Calu3 (cell line): Measurements from ENCODE around the gene ELFN1. TPM values are rescaled to one million over a fixed set of nuclear protein-coding genes. Genes with fewer than 3 reads are reported as not detected.

Experiments used
- BruUV-seq: library from RNA; stranded (reverse); fragments of 400-500 nt; replicated peaks from 2 replicates; lab custom pipeline; 2021; lab: Mats Ljungman, UMichigan
- CTCF ChIA-PET: fragments of 300-600 bp; sonication (Branson Sonifier 250); formaldehyde crosslinking; loops from one replicate; lab custom pipeline; 2022; ENCODE audit warnings: antibody characterized with exemption; lab: Charles Lee
- DNase-seq: peaks from one replicate; pipeline ENCODE4 v3.0.0; 2022
- H3K27ac Mint-ChIP-seq: one replicate; pipeline ENCODE4 v1.8.0; 2022; ENCODE audit warnings: mixed read lengths; ENCODE audit not compliant: unreplicated experiment
- H3K27me3 Mint-ChIP-seq: one replicate; pipeline ENCODE4 v1.8.0; 2022; ENCODE audit warnings: mixed read lengths; ENCODE audit not compliant: unreplicated experiment
- H3K36me3 Mint-ChIP-seq: one replicate; pipeline ENCODE4 v1.8.0; 2022; ENCODE audit warnings: mild to moderate bottlenecking, moderate library complexity, mixed read lengths; ENCODE audit not compliant: insufficient read depth, unreplicated experiment
- H3K4me1 Mint-ChIP-seq: one replicate; pipeline ENCODE4 v1.8.0; 2022; ENCODE audit warnings: mild to moderate bottlenecking, low read depth, mixed read lengths; ENCODE audit not compliant: unreplicated experiment
- H3K4me3 Mint-ChIP-seq: one replicate; pipeline ENCODE4 v1.8.0; 2022; ENCODE audit warnings: mild to moderate bottlenecking, low read depth, moderate library complexity, mixed read lengths; ENCODE audit not compliant: unreplicated experiment
- H3K9me3 Mint-ChIP-seq: one replicate; pipeline ENCODE4 v1.8.0; 2022; ENCODE audit warnings: low read depth, mixed read lengths; ENCODE audit not compliant: unreplicated experiment
- intact Hi-C: fragments of 100-400 bp; cut with micrococcal nuclease; formaldehyde crosslinking; loops from one replicate; pipeline ENCODE4 v1.10.0; 2022; ENCODE audit not compliant: unreplicated experiment
- total RNA-seq: library from RNA; stranded (reverse); gene quantifications from 2 replicates; pipeline ENCODE4 v1.2.3, GENCODE V29; 2022
- TF ChIP-seq, protein P1 (sequence below): fragments of 200-600 bp; IDR thresholded peaks from one replicate; pipeline ENCODE4 v1.8.0; 2022; ENCODE audit warnings: antibody characterized with exemption; ENCODE audit not compliant: unreplicated experiment

The ELFN1 gene
- total RNA-seq, 1 experiment from 2014 or later: not detected

GRCh38 chr7:1694611-1695511 is 24.8 kb downstream of the ELFN1 start:
- intact Hi-C loops: no loop called here
- CTCF ChIA-PET: interaction anchor here (0.6 to 1.5 kb wide), 3 partner anchors 21 to 59 kb away, joined by 3 read pairs; no protein-coding TSS in a partner anchor
- peaks cover 98% of the 10 kb centered on the region for H3K27me3 Mint-ChIP-seq
- no peak overlapping the region for H3K27ac Mint-ChIP-seq
- BruUV-seq: no TSS peak
- H3K9me3 Mint-ChIP-seq: peaks cover 6% of the 10 kb centered on the region
- no peaks in the 10 kb centered on the region for H3K4me1 Mint-ChIP-seq
- DNase-seq: no peak
- TF ChIP-seq, protein P1, sequence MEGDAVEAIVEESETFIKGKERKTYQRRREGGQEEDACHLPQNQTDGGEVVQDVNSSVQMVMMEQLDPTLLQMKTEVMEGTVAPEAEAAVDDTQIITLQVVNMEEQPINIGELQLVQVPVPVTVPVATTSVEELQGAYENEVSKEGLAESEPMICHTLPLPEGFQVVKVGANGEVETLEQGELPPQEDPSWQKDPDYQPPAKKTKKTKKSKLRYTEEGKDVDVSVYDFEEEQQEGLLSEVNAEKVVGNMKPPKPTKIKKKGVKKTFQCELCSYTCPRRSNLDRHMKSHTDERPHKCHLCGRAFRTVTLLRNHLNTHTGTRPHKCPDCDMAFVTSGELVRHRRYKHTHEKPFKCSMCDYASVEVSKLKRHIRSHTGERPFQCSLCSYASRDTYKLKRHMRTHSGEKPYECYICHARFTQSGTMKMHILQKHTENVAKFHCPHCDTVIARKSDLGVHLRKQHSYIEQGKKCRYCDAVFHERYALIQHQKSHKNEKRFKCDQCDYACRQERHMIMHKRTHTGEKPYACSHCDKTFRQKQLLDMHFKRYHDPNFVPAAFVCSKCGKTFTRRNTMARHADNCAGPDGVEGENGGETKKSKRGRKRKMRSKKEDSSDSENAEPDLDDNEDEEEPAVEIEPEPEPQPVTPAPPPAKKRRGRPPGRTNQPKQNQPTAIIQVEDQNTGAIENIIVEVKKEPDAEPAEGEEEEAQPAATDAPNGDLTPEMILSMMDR: no peak
- no peak overlapping the region for H3K4me3 Mint-ChIP-seq
- peaks cover 3% of the 10 kb centered on the region for H3K36me3 Mint-ChIP-seq

GRCh38 chr7:1695800-1696454 is 25.9 kb downstream of the ELFN1 start:
- no TSS peak for BruUV-seq
- Mint-ChIP-seq H3K27ac (no peak overlapping the region), H3K4me1 (no peaks in the 10 kb centered on the region), H3K27me3 (peaks cover 98% of the 10 kb centered on the region), H3K4me3 (no peak overlapping the region), H3K36me3 (peaks cover 3% of the 10 kb centered on the region), H3K9me3 (peaks cover 2% of the 10 kb centered on the region)
- intact Hi-C loops: no loop called here
- TF ChIP-seq, protein P1: no peak
- CTCF ChIA-PET: no interaction called here
- DNase-seq: peak; percentile 0

GRCh38 chr7:1696671-1697498 is 26.8 kb downstream of the ELFN1 start:
- H3K9me3 Mint-ChIP-seq: peaks cover 2% of the 10 kb centered on the region
- no peak overlapping the region for H3K27ac Mint-ChIP-seq
- H3K4me1 Mint-ChIP-seq: no peaks in the 10 kb centered on the region
- peaks cover 94% of the 10 kb centered on the region for H3K27me3 Mint-ChIP-seq
- H3K36me3 Mint-ChIP-seq: peaks cover 3% of the 10 kb centered on the region
- CTCF ChIA-PET: no interaction called here
- BruUV-seq: no TSS peak
- peak; percentile 0 for DNase-seq
- intact Hi-C loops: no loop called here
- TF ChIP-seq, protein P1: no peak
- H3K4me3 Mint-ChIP-seq: no peak overlapping the region

GRCh38 chr7:1697499-1698125 is 27.5 kb downstream of the ELFN1 start:
- H3K27ac Mint-ChIP-seq: no peak overlapping the region
- peaks cover 3% of the 10 kb centered on the region for H3K36me3 Mint-ChIP-seq
- no peaks in the 10 kb centered on the region for H3K4me1 Mint-ChIP-seq
- CTCF ChIA-PET: no interaction called here
- intact Hi-C loops: no loop called here
- peaks cover 86% of the 10 kb centered on the region for H3K27me3 Mint-ChIP-seq
- peak; percentile 1 for DNase-seq
- no peak overlapping the region for H3K4me3 Mint-ChIP-seq
- BruUV-seq: no TSS peak
- H3K9me3 Mint-ChIP-seq: peaks cover 2% of the 10 kb centered on the region
- TF ChIP-seq, protein P1: no peak
